ENCODE measurements around the gene ZNF619.

ZNF619 gene

DNA sequence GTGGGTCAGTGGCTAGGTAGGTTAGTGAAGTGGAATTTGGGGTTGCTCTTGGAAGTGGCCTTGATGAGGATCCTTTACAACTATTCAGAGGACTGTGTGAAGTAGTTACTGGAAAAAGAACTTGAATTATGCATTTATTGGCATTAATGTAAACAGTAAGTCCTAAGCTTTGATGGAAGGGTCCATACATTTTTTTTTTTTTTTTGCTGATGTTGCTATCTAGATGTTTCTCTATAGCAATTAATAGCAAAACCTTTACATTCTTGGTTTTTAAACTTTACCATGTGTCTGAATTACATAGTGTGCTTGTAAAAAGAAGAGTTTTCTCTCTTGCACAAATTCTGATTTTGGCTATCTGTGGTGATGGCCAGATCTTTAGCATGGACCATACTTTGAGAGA is 57.4 kb downstream of the ZNF619 start:
- DNase-seq (ENCODE audit: low read depth) = no peak
